ENCODE results near the gene IFI27.

The IFI27 gene

DNA sequence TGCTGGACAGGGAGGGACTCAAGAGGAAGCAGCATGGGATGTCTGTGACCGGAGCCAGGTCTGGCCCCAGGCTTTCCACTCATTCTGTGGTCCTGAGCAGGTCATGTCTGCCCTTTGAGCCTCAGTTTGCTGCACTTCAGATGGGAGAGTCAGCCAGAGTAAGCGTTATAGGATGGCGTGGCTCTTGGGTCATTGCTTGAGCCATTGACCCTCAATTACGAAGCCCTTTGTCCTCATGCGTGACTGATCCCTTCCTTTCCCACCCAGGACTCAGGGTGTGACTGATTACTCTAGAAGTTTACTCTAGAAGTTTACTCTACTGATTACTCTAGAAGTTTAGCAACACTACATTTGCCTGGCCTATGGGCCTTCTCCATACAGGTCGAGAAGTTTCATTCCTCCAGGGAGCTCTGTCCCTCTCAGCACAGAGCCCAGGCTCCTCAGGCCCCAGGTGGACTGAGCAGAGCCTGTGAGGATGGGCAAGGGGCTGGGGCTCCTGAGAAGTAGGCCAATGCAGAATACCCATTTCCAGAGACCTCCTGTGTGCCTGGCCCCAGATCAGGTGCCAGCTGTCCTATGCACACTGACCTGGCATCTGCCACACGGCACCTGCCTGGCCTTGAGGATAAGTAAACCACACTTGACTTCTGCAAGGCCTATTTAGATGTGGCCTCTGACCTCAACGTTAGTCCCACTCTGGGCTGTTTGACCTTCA lies 7.6 kb upstream of the IFI27 start:
- no peak for DNase-seq (ENCODE audit: low read depth in 2 of 2)

DNA sequence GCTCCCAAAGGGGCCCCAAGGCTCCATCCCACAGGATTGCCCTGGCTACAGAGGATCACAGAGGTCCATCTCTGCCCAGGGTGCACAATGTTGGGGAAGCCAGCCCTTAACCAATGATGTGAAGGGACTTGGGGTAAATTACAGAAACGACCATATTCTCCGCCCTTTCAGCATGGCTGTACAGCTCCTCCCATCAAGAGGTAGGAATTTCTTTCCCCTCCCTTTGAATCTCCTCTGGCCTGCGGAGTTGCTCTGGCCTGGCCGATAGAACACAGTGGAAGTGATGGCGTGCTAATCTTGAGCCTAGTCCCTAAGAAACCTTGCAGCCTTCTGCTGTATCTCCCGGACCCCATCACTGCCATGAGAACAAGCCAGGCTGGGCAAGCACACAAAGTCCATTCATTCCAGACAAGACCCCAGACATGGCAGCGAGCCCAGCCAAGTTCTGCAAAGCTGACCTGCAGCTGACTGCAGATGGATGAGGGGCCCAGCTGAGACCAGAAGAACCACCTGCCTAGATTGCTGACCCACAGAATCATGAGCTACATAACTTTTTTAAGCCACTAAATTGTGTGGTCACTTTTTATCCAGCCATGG lies 6.9 kb upstream of the IFI27 start:
- DNase-seq (ENCODE audit: low read depth in 2 of 2), result no peak

DNA sequence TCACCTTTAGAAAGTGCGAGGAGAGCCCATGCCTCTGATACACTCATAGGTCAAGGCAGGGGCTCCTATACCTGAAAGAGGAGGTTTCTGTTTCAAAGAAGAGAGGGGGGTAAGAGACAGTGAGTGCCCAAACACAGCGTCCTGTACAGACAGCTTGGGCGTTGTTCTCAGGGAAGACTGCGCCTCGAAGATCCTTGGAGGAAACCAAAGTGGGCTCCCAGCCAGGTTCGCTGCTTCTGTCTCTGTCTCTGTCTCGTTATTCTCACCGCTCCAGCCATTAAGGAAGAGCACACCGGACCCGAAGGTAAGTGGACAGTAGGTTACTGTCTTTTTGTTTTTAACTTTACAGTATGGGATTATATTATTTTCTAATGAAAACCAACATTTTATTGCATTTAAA lies 5.8 kb upstream of the IFI27 start:
- no peak for DNase-seq (ENCODE audit: low read depth in 2 of 2)

DNA sequence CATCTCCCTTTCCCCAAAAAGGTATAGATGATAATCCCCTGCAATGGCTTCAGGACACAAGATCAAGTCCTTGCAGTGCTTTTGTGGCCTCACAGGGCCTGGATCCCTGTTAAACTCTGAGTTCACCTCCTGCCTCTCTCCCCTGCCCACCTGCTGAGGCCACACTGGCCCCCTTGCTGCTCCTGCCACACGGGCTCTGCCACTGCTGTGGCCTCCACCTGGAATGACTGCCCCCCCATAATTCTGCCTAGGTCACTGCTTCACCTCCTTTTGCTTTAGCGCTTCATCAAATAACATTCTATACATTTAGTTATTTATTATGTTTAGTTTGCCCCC lies 653 bp upstream of the IFI27 start:
- no peak for DNase-seq (ENCODE audit: low read depth in 2 of 2)

DNA sequence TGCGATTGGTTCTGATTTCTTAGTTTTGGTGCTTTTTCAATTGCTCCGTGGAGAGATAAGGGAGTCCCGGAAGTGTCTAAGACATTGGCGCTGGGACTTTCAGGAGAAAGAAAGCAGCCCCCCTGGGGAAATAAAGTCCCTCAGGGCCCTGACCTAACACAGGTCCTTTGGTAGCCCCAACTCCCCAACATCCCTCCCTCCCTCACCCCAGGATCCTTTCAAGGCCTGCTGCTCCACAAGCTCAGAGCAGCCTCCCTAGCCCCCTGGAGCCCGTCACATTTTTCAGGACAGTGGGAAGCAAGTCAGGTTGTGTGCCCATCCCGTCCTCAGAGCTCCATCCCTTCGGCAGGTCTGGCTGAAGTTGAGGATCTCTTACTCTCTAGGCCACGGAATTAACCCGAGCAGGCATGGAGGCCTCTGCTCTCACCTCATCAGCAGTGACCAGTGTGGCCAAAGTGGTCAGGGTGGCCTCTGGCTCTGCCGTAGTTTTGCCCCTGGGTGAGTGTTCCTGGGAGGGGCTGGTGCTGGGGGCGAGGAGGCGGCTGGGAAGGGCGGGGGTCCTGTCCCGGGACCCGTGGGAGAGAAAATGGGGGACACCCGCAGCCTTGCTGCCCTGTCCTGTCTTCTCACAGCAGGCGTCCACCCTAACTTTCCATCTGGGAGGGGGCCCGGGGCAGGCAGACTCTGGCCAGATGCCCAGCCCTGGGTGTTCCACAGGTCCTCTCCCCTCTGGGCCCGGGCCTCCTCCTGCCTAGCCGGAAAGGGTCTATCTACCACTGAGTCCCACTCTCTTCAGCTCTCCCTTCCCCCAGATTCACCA lies 950 bp downstream of the IFI27 start:
- no peak for DNase-seq (ENCODE audit: low read depth in 2 of 2)

DNA sequence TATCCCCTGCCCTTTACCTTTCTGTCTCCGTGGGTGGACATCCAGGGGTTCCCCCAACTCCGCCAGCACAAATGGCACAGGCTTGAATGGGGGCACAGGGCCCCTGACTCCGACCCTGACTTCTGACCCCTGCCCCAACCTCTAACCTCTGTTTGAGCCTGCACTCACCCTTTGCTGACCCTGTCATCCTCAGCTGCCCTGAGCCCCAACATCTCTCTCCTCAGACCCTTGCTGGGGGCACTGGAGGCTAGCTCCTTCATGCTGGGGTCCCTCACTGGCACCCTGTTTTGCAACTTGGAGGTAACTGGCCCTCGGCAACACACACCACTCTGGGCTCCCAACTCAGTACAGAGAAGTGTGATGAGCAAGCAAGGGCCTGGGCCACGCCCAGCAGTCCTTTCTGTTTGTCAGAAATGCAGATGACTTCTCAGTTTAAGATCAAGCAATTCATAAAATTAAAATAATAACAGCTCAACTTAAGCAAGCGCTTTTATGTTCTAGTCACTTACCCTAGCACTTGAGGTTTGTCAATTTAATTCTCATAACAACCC lies 2.1 kb downstream of the IFI27 start:
- DNase-seq (ENCODE audit: low read depth in 2 of 2), result no peak

DNA sequence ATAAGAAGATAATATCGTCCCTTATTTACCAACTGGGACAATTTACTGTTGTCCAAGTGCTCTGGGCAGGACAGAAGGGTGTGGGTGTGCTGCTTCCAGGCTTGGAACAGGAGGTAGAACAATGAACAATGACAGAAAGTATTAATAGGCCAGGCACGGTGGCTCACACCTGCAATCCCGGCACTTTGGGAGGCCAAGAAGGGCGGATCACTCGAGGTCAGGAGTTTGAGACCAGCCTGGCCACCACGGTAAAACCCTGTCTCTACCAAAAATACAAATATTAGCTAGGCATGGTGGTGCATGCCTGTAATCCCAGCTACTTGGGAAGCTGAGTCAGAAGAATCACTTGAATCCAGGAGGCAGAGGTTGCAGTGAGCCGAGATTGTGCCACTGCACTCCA lies 2.5 kb downstream of the IFI27 start:
- DNase-seq (ENCODE audit: low read depth in 2 of 2), result no peak

DNA sequence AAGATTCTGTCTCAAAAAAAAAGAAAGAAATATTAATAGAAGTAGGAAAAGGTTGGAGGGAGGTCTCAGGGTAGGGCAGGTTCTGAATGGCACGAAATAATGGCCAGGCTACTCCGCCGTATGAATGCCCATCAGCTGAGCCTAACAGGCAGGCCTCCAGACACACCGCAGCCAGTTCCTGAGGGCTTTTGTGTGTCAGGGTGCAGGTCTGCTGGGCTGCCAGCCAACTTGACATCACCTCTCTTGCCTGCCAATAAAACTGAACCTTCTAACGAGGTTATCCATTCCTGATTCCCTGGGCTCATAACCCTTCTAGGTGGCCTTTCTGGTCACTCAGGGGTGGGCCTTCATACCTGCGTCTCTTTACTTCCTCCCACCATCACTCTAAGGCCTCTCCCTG lies 3.0 kb downstream of the IFI27 start:
- DNase-seq (ENCODE audit: low read depth in 2 of 2), result no peak

DNA sequence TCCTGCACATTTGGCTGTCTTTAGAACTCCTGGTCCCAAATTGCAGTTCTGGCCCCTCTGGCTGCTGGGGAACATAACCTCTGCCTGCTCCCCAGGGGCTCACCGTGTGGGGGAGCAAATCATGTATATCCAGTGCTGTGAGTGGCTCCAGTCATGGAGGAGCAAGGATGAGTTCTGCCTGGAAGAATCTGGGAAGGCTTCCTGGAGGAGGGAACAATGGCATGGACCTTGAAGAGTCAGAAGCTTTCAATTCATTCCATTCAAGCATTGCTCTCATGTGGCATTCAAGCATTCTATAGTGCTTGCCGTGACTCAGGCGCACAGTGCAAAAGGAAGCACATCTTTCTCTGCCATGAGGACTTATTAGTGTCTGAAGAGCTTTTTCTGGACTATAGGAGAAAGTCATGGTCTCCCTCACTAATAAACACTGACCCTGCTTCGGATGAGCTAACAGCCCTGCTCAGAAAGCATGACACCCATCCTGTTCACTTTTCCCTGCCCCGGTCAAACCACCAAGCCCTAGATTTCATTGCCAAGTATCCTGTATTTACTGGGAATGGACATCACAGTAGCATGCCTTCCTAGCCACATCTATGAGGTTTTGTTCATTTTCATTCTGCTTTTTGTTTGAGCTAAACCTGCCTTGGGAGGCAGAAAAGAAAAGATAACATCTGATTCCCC lies 3.5 kb downstream of the IFI27 start:
- no peak for DNase-seq (ENCODE audit: low read depth in 2 of 2)

DNA sequence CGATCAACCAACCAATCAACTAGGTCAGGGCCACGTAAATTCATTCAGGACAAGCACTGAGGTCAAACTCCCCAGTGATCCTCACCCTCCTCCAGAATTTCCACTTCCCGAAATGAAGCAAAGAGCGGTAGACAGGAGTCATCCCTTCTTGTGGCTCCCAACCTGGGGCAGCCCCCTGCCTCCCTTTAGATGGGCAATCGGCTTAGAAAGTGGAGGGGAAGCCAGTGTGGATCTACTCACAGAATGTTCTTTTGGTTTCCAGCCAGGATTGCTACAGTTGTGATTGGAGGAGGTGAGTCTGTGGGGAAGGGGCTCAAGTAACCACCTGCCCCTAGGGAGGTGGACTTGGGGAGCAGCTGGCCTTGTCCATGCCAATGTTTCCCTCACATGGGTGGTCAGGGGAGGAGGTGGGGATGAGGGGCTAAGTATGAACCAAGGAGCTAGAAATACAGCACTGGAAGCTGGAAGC lies 4.1 kb downstream of the IFI27 start:
- no peak for DNase-seq (ENCODE audit: low read depth in 2 of 2)

DNA sequence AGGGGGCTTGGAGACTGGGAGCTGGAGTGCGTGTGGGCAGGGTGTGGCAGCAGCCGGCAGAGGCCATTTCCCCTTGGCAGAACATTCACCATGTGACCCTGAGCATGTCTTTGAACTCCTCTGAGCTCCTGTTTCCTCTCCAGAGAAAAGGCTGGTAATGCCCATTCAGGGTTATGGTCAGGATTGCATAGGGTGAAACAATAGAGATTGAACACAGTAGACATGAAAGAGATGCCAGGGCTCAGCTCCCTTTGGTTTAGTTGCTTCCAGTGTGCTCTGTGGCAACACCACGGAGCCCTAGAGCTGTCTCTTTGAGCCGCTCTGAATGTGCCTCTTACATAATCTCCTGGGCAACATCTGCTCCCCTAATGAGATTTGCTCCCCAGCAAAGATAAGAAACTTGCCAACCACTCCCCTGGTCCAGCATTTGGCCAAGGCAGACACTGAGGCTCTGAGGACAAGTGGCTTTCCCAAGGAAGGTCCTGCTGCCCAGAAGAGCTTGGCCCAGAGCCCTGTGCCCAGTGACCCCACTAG lies 4.6 kb downstream of the IFI27 start:
- DNase-seq (ENCODE audit: low read depth in 2 of 2), result no peak

DNA sequence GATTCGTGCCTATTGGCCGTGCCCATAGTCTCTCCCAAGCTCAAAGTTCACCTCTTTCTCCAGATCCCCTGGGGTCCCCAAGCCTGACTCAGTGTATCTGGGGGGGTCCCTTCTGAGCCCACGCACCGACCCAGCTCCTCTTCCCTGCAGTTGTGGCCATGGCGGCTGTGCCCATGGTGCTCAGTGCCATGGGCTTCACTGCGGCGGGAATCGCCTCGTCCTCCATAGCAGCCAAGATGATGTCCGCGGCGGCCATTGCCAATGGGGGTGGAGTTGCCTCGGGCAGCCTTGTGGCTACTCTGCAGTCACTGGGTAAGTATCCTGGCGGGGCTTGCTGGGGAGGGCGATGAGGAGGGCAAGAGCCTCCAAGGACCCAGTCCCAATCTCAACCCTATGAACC lies 5.1 kb downstream of the IFI27 start:
- no peak for DNase-seq (ENCODE audit: low read depth in 2 of 2)

DNA sequence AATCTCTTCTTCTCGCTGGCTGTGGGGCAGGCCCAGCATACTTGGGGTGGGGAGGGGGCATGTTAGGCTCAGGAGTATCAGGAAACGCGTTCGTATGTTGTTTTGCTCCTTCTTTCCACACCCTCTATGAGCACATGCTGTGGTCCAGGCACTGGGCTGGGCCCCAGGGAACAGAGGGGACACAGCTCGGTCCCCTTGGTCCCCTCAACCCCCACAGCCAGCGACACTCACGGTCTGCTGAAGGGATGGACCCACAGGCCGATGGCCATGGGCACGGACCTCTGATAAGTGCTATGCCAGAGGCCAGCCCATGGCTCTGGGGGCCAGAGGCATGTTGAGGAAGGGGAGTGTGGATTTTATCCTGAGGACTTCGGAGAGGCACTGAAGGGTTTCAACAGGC lies 6.2 kb downstream of the IFI27 start:
- no peak for DNase-seq (ENCODE audit: low read depth in 2 of 2)

DNA sequence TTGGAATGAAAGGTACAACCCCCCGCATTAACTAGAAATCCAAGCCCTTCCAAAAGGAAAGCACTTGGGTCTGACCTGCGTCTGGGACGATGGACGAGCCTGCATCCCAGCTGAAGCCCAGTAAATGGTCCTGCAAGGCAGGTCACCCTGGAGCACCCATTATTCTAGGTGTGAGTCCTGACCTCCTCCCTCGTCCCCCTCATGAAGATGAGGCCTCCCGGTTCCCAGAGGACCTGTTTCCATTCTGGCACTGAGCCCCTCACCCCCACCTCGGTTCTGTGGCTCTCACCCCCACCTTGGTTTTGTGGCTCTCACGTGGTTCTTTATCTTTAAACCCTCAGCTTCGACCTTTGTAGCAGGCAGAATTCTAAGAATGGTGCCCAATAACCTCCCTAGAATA lies 7.3 kb downstream of the IFI27 start:
- no peak for DNase-seq (ENCODE audit: low read depth in 2 of 2)

DNA sequence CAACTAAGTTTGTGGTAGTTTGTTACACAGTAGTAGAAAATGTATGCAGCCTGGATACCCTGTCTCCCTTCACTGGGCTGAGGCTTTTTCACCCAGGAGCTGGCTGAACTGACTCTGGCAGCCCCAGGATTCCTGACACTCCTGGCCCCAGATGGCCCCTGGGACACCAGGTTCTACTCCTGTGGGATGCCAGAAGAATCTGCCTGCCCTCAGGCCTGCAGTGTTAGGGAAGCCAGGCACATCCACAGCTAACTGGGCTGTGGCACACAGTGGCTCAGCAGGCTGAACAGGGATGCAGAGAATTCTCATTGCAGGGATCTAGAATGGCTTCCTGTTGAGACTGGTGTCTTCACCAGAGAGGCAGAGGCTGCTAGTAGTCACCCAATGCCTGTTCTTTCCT lies 8.5 kb downstream of the IFI27 start:
- no peak for DNase-seq (ENCODE audit: low read depth in 2 of 2)

DNA sequence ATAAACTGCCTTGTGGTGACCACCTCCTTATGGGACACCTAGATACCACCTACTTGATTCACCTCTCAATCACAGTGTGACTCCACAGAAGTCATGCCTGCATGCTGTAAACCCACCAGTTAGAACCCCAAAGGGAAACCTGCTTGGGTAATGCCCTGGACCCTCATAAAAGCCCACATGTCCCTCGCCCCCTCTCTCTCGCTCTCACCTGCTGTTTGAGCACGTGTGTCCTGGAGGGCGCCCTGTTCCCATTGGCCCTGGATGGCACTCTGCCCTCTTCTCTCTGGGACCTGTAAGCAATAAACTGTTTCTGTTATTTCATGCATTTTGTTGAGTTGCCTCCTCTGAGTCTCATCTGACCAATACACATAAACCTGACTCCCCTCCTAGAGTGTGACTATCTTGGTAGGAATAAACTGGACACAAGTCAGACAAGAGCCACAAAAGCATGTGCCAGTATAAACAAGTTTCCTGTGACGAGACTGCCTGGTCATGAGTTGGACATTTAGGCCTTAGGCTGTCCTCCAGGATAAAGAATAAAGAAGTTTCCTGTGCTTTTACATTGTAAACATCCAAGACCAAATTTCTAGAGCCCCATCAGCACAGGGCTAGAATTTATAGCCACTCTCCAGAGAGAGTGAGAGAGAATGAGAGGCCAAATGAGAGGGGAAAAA lies 10.3 kb downstream of the IFI27 start:
- DNase-seq (ENCODE audit: low read depth in 2 of 2), result no peak

DNA sequence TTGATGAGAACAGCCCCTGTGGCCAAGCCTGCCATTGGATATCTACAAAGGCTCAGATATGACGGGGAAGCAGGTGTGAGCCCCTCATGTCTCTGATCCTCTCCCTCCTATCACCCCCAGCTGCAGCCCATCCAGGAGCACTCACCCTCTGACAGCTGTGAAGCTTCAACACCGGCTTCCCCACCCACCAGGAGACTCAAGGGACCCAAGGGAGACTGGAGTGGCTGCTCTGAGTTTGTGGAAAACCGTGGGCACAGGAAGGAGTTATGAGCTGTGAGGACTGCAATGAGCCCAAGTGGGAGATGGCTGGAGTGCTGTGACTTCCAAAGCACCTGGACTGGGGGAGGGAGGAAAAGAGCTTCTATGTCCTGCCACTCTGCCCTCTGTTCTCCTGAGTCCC lies 10.9 kb downstream of the IFI27 start:
- no peak for DNase-seq (ENCODE audit: low read depth in 2 of 2)

DNA sequence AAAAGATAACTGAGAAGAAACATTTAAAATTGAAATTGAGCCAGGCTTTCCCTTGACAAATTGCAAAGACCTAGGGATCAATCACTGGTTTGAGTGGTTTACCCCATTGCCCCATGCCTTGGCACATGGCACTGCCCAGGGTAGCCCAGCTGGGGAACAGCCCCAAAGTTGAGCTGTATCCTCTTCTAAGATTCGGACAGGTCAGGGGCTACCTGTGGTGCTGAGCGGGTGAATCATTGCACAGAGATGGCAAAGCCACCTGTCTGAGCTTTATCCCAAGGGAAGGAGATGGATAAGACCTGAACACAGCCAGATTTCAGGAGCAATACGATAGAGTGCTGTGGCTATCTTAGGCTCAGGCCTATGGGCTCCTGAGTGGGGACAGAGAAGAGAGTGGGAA lies 11.9 kb downstream of the IFI27 start:
- no peak for DNase-seq (ENCODE audit: low read depth in 2 of 2)

DNA sequence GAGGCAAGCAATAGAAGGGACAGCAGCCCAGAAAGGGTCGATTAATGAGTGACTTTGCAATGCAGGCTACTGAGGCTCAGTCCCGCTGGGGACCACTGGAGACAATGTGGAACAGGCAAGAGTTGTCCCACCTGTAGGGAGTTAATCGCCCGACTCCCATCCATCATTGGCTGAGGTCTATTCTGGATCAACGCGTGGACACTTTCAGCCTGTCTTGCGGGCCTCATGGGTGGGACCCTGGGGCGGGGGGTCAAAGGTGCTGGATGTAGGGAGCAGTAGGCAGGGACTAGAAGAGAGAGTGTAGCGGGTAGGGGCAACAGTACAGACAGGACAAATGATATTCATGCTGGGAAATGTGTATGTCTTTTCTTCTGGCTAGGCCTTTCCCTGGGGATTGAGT lies 12.8 kb downstream of the IFI27 start:
- DNase-seq (ENCODE audit: low read depth in 2 of 2), result no peak

DNA sequence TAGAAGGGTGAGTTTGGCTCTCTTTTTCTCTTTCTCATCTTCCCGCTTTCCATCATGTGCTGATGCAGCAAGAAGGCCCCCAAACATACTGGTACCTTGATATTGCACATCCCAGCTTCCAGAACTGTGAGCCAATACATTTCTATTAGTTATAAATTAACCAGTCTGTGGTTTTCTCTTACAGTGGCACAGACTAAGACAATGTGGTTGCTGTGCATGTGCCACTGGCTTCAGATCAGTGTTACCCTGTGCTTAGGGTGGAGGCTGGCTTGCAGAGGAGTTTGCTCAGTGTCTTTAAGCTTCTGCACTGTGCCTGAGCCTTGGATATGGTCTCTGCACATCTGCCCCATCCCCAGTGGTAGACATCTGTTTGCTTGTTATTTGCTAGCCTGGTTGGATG lies 13.3 kb downstream of the IFI27 start:
- no peak for DNase-seq (ENCODE audit: low read depth in 2 of 2)

DNA sequence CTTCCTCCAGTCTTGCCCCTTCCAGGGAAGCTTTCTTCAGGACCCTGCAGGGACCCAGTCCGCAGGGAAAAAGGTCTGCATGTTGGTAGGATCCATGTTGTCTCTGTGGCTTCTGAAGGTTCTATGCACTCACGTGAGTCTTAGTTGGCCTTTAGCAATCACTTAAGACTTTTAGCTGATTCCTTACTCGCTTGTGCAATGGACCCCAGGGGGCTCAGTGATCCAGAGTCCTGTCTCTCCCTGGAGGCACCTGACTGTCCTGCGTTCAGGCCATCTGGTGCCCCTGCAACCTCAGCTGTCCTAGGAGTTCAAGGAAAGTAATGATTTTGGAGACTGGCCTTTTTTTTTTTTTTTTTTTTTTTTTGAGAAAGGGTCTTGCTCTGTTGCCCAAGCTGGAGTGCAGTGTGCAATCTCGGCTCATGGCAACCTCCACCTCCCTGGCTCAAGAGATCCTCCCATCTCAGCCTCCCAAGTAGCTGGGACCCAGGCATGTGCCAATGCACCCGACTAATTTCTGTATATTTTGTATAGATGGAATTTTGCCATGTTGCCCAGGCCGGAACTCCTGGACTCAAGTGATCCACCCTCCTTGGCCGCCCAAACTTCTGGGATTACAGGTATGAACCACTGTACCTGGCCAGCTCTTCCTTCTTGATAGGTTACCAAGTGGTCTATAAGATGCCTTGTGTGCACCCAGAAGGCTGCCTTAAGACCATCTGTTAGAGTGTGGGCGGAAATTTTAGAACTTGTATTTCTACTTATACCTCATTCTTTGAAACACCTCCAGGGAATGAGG lies 14.2 kb downstream of the IFI27 start:
- no peak for DNase-seq (ENCODE audit: low read depth in 2 of 2)

Measured in stimulated activated CD8-positive, alpha-beta memory T cell treated with anti-CD3 and anti-CD28 coated beads, Interleukin-15, amount 100 ng/mL, for 48 hours (primary cell).